ENCODE results near the gene GMDS. TPM values are rescaled to one million over a fixed set of nuclear protein-coding genes. Genes with fewer than 3 reads are reported as not detected.

Gene GMDS
- total and polyA plus RNA-seq, 9 donors = 6.6 to 20.6 (median 11.0) TPM

DNA sequence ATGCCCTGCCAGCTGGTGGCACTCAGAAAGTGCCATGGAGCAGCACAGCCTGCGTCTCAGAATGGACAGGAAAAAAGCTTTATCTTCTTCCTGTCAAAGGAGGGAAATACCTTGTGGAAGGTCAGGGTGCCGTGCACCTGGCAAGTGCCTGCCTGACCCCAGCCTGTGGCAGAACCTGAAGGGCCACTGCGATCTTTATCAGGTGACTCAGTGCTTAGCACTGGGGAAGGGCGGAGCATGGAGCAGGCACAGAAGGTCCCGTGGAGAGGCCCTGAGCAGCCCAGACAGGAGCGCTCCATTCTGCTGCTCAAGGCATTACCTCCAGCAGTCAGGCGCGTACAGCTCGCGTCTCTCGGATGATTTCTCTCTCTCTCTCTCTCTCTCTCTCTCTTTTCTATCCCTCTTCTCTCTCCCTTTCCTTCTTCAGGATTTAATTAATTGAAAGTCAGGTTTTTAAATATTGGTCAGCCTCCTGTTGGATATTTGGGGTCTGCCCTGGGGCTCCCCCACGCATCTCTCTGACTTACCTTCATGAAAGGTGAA lies 604.0 kb downstream of the GMDS start:
- TF ChIP-seq EP300 (IDR thresholded peaks at IDR 0.05) = no peak
- no peak for TF ChIP-seq POLR2A (IDR thresholded peaks at IDR 0.05)
- TF ChIP-seq, protein P1, sequence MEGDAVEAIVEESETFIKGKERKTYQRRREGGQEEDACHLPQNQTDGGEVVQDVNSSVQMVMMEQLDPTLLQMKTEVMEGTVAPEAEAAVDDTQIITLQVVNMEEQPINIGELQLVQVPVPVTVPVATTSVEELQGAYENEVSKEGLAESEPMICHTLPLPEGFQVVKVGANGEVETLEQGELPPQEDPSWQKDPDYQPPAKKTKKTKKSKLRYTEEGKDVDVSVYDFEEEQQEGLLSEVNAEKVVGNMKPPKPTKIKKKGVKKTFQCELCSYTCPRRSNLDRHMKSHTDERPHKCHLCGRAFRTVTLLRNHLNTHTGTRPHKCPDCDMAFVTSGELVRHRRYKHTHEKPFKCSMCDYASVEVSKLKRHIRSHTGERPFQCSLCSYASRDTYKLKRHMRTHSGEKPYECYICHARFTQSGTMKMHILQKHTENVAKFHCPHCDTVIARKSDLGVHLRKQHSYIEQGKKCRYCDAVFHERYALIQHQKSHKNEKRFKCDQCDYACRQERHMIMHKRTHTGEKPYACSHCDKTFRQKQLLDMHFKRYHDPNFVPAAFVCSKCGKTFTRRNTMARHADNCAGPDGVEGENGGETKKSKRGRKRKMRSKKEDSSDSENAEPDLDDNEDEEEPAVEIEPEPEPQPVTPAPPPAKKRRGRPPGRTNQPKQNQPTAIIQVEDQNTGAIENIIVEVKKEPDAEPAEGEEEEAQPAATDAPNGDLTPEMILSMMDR (IDR thresholded peaks at IDR 0.05) = no peak
- whole genome bisulfite sequencing, 3 donors = 87 to 90% (median 88%) methylated on average over 12 of the region's 12 CpGs
- no peak overlapping the region for H3K27ac ChIP-seq
- no peak overlapping the region for H3K4me3 ChIP-seq
- H3K27me3 ChIP-seq = no peaks in the 10 kb centered on the region
- no peaks in the 10 kb centered on the region for H3K9me3 ChIP-seq
- no peaks in the 10 kb centered on the region for H3K36me3 ChIP-seq
- intact Hi-C loops (cut with DNase I) = no loop called here
- no peaks in the 10 kb centered on the region for H3K4me1 ChIP-seq (ENCODE audit: insufficient read depth)
- no peak for DNase-seq

DNA sequence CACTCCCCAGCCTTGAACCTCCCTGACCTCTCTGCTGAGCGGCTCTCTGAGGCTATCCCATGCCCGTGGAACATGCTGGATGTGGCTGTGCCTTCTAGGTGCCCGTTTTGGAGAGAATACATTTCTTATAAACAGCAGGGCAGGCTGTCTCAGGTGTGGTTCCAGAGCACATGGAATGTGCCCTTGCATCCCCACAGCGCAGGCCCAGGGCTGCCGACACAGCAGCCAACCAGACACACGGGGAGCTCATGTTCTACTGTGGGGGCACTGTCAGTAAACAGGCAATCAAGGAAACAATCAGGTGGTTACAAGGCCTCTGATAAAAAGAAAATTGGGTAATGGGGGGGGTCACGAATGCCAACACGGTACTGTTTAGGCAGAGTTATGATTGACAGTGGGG lies 604.9 kb downstream of the GMDS start:
- H3K27ac ChIP-seq = no peak overlapping the region
- 85 to 94% (median 92%) methylated on average over 8 of the region's 8 CpGs for WGBS, 3 donors
- H3K27me3 ChIP-seq = no peaks in the 10 kb centered on the region
- H3K9me3 ChIP-seq = no peaks in the 10 kb centered on the region
- no peak overlapping the region for H3K4me3 ChIP-seq
- intact Hi-C loops (cut with DNase I) = no loop called here
- no peaks in the 10 kb centered on the region for H3K4me1 ChIP-seq (ENCODE audit: insufficient read depth)
- TF ChIP-seq POLR2A (IDR thresholded peaks at IDR 0.05) (no peak), EP300 (IDR thresholded peaks at IDR 0.05) (no peak)
- TF ChIP-seq, protein P1 (IDR thresholded peaks at IDR 0.05) = no peak
- DNase-seq = no peak
- H3K36me3 ChIP-seq = no peaks in the 10 kb centered on the region

DNA sequence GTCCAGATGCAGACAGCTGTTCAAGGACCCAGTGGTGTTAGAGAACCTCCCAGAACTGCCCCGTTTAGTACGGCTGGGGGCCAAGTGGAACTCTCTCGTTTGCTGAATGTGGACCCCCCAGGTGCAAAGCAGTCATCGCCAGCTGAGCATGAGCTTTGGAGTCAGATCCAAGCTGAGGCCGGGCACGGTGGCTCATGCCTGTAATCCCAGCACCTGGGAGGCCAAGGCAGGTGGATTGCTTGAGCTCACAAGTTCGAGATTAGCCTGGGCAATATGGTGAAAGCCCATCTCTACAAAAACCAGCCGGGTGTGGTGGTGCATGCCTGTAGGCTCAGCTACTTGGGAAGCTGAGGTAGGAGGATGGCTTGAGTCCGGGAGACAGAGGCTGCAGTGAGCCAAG lies 606.0 kb downstream of the GMDS start:
- intact Hi-C loops (cut with DNase I) = no loop called here
- Histone ChIP-seq H3K27me3 (no peaks in the 10 kb centered on the region), H3K9me3 (no peaks in the 10 kb centered on the region), H3K4me3 (no peak overlapping the region), H3K36me3 (no peaks in the 10 kb centered on the region), H3K4me1 (ENCODE audit: insufficient read depth) (no peaks in the 10 kb centered on the region), H3K27ac (no peak overlapping the region)
- 56 to 79% (median 61%) methylated on average over 9 of the region's 9 CpGs for WGBS, 3 donors
- TF ChIP-seq POLR2A (IDR thresholded peaks at IDR 0.05) = no peak
- no peak for TF ChIP-seq EP300 (IDR thresholded peaks at IDR 0.05)
- TF ChIP-seq, protein P1 (IDR thresholded peaks at IDR 0.05) = no peak
- no peak for DNase-seq

DNA sequence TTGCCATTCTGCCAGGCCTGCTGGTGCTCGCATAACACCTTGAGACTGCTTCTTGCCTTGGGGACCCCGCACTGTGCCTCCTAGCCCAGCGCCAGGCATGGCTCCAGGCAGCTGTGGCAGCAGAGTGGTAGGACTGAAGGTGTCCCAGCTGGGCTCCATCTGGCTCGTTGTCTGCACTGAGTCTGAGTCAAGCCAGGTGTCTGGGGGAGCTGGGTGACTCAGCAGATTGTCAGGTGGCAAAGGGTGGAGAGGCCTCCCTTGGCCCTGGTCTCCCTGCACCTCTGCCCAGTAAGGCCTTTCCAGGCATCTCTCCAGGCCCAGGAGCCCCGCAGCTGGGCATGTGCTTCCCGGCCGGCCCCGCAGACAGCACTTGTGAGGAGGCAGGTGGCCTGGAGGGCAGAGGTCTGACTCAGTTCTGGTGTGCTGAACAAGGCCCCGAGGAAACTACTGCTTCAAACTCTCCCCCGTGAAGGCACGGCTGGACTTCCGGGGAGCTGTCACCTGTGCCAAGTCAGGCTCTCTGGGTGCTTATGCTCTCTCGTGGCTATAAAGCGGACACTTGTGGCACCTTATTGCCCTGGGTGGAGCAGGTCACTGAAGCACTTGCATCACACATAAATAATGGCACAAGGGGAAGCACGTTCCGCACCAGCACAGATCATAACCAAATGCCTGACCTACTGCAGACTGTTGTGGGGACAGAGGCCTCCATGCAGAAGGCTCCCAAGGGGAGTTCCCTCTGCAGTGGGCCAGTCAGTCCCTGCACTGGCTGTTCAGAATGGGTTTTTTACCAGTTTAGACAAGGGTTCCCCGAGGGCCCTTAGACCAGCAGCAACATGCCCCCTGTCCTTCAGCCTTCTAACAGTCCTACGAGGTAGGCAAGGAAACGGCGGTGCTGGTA lies 608.2 kb downstream of the GMDS start:
- no peak for DNase-seq
- Histone ChIP-seq H3K4me3 (no peak overlapping the region), H3K4me1 (ENCODE audit: insufficient read depth) (no peaks in the 10 kb centered on the region), H3K27me3 (no peaks in the 10 kb centered on the region), H3K27ac (no peak overlapping the region), H3K36me3 (no peaks in the 10 kb centered on the region), H3K9me3 (no peaks in the 10 kb centered on the region)
- intact Hi-C loops (cut with DNase I) = no loop called here
- 89 to 91% (median 90%) methylated on average over 16 to 20 of the region's 20 CpGs for WGBS, 3 donors
- TF ChIP-seq EP300 (IDR thresholded peaks at IDR 0.05) = no peak
- TF ChIP-seq, protein P1 (IDR thresholded peaks at IDR 0.05) = no peak

Measured in ovary (tissue), 9 donors.